GM18868 (cell line): ENCODE results near the gene CHRM2.

Experiments used
- ATAC-seq: cut with Tn5 transposase; IDR thresholded peaks from one replicate; pipeline ENCODE4 v1.9.1; 2021; ENCODE audit warnings: mild to moderate bottlenecking, moderate library complexity; ENCODE audit not compliant: unreplicated experiment

Gene CHRM2

DNA sequence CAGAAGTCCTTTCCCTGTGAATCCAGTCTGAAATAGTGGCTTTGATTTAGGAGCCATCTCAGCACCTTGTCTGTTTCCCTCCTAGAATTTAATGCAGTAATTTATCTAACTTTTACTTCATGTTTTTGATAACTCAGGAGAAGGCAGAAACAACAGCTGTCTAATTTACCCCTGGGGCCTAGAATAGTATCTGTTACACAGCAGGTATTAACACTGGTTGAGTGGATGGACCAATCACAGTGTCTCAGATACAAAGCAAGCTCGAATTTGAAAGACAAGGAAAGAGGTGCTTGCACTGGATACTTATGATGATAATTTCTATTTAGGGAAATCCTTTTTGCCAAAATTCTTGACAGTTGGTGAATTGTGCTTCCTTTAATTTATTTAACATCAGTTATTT lies 23.4 kb downstream of the CHRM2 start:
- no peak for ATAC-seq

DNA sequence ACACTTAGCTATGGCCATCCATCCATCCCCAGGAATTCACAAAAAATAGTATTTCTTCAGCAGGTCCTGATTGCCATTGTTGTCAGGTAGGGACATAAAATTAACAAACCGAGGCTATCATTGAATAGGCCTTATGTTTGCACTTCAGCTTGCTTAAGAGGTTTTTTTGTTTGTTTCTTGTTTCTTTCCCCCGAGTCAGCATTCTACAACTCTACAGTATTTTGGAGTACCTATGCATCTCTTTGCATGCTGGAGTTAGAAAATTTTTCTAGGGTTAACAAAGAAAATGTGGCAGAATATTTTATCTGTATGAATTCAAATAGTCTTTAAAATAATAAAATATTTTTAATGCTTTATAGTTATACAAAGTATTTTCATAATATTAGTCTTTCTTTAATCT lies 26.3 kb downstream of the CHRM2 start:
- ATAC-seq, result no peak

DNA sequence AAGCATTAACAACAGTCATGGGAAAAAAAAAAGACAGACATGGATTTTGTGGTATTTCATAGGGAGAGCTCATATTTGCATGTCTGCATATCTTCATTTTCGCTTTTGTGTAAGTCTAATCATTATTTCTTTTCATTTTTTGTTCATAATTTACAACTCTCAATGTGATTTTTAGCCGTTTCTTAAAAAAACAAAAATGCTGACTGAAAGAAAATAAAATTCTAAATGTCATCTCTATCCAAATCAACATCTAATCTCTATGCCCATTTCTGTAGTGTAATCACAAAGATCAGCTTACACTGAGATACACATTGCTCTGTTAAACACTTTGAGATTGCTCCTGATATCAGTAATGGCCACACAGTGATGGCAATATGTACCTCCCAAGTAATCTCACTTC lies 29.2 kb downstream of the CHRM2 start:
- ATAC-seq, result no peak

DNA sequence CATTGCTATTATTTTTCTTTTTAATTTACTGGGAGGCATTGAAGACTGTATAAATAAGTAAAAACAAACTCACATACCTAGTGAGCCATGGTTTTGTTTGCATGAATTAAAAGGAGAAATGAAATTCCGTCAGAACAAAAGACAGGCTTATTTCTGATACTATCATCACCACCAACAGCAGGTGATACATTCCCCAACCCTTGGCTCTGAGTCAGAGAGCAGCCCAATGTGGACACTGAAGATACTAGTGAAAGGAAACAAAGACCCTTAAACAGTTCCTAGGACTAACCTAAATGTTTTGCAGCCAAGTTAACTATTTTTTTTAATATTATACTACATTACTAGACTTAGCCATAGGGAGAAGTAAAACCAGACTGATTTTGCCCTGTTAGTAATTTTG lies 31.6 kb downstream of the CHRM2 start:
- ATAC-seq, result no peak

DNA sequence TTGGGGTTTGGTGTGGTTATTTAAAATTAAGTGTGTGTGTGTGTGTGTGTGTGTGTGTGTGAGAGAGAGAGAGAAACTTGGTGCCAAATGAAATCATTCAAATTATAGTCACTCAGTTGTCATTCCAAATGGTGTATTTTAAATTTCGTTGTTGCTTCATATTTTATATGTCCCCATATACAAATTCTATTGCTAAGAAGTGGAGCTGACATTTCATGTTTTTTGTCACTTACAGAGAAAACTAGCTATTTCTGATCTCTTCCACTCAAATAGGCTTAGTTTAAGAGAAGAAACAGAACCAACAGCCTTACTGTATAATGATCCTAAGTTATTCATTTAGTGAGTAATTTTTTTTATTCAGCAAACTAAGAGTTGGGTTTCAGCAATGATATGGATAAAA lies 42.3 kb downstream of the CHRM2 start:
- no peak for ATAC-seq

DNA sequence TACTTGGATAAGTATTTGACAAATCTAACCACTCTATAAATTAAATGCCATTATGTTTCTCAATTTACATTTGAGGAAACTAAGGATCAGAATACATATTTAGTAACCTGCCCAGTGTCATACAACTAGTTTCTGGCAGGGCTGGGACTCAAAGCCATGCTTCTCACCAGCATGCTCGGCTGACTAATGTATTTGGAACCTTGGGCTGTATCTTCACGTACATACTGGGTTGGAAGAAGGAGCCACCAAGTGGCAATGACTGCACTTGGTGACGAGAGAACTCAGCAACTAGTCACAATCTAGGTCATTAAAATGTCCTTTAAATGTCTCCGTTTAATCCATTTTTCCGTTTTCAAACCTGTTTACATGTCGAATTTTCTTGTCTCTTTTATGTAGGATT lies 42.9 kb downstream of the CHRM2 start:
- no peak for ATAC-seq

DNA sequence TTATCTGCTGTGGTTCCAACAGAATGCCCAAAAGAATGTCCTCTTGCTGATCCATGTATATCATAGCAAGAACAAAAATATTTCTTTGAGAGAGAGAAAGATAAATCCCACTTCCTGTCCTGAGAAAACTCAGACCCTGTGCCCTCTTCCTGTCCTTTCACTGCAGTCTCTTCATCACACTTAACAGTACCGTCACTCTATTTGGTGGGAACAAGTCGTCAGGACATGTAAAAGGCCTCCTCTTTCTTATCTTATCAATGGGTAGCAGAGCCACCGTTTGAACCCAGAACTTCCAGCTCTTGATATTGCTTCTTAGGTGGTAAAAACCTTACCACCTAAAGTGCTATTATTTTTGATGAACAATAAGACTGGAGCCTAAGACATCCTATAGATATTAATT lies 43.9 kb downstream of the CHRM2 start:
- ATAC-seq, result no peak

DNA sequence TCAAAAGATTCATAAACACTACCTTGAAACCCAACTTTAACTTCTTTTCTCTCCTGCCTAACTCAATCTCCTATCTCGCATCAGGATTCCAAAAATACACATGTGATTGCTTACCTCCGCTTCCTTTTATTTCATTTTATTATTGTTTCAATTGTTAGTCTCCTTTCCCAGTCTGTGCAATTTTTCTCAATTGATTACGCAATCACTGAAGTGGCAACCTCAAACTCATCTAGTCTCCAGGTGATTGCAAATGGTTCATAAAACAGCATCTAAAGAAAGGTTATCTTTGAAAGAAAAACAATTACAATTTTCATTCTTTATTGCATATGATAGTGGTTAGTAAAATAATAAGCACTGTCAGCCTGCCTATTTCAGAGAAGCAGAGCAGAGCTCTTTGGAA lies 45.6 kb downstream of the CHRM2 start:
- no peak for ATAC-seq

DNA sequence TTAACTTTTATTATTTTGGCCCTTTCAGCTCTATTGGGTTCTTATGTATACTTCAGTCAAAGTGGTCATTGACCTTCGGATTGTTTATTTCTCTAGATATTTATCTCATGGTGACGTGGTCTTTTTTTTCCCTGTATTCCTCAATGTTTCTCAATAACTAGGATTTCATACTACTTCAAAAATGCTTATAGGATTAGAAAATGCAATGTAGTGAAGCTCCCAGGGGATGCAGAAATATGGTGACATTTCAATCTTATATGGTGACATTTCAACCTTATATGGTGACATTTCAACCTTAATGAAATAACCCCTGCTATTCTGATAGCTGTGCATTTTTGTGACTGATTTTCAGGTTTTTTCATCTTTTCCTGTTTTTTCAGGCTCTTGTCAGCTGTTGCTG lies 51.4 kb downstream of the CHRM2 start:
- ATAC-seq, result no peak

DNA sequence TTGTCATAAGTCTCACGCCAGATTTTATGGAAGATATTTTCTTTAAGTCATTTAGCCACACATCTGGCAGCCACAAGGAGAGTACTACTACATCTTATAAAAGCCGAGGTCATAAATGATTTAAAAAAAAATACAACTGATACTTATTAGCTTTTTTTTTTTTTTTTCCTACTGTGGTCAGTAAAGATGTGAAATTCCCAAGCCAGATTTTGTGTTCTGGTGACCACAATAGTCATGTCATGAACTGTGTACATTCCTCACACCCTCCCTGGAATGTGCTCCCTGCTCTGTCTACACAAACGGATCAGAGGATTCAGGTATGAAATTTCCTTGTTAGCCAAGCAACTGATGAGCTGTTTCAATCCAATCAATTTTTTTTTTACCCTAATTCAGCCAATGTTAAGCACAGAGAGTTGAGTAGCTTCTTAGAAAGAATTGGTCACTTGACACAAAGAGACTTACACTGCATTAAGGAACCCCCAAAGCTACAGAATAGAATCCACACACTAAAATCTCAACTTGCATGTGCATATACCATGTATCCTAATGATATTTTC lies 54.7 kb downstream of the CHRM2 start:
- no peak for ATAC-seq

DNA sequence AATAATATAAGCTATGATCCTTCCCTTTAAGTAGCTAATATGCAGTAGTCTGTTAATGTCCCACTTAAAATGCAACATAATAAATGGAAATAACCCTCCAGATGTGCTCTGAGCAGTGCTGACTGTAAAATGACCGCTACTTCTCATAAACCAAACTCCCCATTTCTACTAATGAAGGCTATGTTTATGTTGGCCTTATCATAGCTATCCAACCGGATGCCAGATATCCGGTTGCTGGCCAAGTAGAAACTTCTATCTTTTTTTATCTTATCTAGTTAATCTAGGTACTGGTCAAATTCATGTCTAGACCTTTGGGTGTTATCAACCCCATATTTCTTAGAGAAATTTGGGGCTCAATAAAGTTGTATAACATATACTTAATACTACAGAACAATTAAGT lies 56.6 kb downstream of the CHRM2 start:
- no peak for ATAC-seq

DNA sequence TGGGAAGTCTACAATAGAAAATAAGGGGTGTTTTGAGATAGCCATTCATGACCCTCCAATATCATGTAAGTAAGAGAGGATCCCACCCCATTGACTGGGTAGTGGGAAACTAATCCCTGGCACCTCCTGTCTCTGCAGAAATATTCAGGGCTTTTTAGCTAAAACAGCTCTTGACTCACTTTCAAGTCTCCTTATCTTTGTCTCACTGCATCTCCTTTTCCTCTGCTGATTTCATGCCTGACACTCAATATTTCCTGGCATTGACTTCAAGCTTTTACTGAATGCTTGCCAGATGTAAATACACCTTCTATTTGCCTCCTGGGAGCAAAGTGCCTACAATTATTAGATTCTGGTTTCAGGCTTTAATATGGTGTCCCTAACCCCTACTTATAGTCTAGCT lies 57.1 kb downstream of the CHRM2 start:
- ATAC-seq, result no peak

DNA sequence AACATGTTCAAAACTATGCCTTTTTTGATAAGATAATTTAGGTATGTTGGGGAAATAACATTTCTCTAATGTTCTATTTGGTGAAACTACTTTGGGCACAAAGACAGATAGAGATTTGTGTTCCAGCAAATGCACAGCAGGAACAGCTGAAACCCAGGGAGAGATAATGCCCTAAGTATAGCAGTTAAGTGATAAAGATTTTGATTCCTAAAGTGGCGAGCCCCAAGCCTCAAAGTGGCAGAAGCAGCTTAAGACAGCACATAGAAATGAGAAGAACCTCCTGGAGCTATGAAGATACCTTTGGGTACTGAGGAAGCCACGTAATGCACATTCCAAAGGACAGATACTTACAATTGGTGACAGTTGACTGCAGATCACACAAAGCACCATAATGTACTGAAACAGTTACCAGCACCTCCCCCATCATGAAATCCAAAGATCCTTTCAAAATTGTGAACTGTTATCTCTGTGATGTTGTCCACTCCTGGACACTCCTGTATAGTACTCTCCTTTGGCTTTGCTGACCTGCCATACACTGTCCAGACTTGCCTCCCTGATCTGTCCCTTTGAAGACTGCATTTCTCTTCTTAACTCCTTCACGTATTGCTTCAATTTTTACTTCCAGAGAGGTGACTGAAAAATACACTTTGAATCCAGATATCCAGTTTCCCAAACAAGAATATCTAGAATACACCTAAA lies 62.9 kb downstream of the CHRM2 start:
- ATAC-seq, result no peak

DNA sequence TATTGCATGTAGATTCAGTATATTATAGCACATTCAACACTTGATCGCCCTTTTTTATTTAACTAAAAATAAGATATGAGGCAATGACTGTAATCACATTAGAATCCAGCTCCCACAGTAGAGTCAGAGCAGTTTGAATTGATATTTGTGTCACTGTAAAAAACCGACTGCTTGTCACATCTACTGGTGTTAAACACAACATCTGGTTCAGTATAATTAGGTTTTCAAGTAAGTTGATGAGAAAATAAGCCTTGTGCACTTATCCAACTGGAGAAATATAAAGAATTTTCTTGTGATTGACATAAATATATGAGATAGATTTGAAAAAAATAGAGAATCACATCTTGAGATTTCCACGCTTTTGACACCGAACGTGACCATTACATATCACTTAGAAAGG lies 69.0 kb downstream of the CHRM2 start:
- ATAC-seq, result no peak

DNA sequence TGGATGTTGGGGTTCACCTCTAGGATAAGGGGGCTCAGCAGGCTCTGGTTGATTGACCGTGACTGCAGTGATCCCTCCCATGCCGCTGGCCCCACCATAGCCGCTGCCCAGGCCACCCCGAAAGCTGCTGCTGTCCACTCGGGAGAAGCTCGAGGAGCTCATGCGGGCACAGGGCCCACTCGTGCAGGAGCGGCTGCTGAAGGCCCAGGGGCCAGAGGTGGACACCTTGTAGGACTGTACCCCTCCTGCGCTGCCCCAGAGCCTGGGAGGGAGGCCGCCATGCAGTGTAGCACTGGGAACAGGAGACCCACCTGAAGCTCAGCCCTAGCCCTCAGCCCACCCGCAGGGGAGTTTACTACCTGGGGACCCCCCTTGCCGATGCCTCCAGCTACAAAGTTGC lies 70.0 kb downstream of the CHRM2 start:
- ATAC-seq, result no peak

DNA sequence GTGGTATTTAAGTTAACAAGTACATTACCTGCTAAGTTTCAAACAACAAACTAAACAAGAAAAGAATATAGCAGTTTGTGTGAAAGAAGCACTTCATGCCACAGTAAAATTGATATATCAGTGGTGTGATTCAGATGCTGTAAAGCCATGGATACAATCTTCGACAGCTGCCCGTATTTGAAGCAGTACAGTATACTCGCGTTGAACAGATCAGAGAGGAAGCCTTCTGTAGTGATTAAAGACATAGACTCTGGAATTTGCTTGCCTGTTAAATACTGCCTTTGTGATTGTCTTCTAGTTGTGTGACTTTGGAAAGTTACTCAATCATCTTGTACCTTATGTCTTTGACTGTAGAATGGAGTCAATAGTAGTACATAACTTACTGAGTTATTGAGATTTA lies 71.7 kb downstream of the CHRM2 start:
- ATAC-seq, result no peak

DNA sequence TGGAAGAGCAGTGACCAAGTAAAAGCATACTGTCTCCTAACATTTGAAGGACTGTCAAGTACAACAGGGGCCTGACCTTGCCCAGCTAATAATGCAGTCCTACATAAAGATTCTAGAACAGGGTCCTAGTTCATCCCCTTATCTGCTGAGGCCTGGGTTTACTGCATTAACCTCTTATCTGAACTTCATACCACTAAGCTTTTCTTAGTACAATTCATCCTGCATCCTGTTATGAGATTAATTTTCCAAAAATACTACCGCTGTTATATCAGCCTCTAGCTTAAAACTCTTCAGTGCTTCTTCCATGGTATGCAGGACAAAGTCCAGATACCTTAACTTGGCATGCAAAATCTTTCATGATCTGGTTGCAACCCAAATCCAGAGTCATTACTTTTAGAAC lies 72.5 kb downstream of the CHRM2 start:
- no peak for ATAC-seq

DNA sequence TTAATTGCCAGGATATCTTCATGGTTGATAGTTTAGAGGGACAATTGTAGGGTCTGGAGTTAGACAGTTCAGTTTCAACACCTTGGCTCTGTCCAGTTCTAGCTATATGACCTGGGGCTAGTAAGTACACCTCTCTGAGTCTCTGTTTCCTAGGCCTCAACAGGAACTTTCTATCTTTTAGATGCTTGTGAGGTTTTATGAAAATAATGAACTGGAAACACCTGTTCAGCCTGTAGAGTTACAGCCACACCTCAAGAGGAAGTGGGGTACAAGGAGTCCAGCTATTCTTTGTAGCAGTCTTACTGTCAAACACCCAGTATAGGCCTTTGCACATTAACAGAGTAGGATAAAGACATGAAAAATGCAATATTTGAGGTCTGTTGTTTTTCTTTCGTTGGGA lies 73.4 kb downstream of the CHRM2 start:
- ATAC-seq, result no peak

DNA sequence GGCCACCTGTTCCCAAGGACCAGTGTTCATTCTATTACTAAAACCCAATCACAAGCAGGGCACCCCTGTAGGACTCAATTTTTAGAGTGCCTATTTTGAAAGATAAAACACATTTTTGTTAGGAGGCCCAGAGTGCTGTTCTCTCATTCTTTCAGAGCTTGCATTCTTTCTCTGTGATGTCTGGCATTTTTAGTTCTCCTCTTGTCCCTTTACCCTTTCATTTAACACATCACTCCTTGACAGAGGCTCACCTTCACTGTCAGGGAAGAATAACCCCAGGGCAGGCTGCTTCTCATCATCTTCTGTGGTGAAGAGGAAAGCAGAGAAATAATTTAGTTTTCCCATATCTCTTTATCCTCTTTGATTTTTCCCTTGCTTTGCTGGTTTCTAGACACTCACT lies 73.9 kb downstream of the CHRM2 start:
- no peak for ATAC-seq

DNA sequence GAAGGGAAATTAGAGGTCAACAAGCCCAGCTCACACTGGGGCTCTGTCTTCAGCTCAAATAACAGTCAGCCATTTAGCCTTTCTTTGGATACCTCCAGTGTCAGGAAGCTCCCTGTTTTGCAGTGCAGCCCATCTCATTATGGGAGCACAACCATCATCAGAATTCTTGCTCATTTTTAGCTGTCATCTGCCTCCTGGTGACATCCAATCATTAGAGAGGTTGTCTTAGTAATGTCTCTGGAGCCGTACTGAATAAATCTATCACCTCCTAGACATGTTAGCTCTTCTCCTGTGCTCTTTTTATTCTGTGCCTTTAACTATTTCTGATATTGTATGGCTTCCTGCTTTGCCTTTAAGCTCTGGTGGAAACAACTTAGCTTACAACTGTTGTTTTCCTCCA lies 74.5 kb downstream of the CHRM2 start:
- ATAC-seq, result no peak

DNA sequence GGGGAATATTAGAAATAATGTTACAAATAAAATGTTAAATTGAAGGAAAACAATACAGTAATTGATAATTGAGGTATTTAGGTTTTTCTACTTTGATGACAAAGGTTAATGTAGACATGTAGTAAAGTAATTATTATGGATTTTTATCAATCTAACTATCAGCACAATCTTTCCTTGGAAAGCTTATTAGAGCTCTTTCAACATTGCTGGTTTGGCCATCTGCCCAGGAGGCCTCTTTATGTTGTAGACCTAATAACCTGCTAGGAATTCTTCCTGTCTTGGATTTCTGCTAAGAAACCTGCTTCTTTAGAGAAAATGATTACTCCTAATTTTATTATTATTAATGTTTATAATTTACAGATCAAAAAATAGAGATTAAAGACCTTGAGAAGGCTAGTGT lies 78.9 kb downstream of the CHRM2 start:
- ATAC-seq, result no peak

DNA sequence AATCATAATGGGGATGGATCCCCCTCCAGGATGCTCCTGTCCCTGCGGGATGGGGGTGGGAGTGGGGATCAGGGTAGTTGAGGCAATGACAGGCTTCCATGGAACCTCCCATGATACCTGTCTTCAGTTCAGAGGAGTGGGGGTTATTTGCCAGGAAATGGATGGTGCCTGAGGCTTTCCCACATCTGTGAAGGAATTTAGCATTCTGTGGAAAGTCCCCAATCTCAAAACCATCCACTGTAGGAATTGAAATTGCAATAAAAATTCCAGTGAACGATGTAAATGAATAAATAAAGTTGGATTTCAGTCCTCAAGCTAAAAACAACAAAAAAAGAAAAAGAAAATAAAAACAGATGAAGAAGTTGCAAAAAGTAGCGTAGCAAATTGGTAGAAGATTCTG lies 81.9 kb downstream of the CHRM2 start:
- ATAC-seq, result no peak

DNA sequence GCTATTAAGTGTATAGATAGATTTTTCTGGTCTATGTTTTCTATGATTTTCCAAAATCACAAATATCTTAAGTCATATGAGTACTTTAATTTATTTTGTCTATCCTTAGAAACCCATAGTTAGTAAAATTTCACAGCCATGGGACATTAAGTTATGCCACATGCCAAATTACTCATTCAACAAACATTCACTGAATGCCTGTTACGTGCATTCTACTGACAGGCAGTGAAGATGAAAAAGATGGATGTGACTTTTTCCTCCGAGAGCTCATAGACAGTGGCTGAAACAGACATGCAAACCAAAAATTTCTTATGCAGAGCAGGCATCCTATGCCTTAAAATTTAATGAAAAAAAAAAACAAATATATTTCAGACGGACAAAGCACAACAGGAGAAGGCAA lies 84.9 kb downstream of the CHRM2 start:
- ATAC-seq, result no peak
